Esophagus mucosa (tissue), 1 donor: ENCODE results near the gene SHLD2. TPM values are rescaled to one million over a fixed set of nuclear protein-coding genes. Genes with fewer than 3 reads are reported as not detected.
A peak's percentile ranks its signal among the peaks of the same experiment; 100 is the strongest.
"Not testable (repeated sequence)": the region's sequence is repeated elsewhere in the genome, so short reads cannot be mapped to it uniquely, and the experiment has no call there.

Experiments used
- ATAC-seq: fragments of 200-7000 bp; cut with Tn5 transposase; one replicate; pipeline ENCODE4 v1.9.1; 2020
- total RNA-seq: library from RNA; stranded (reverse); gene quantifications from one replicate; pipeline ENCODE4 v1.2.4, GENCODE V29; 2023
- donor health status: DM: yes; HTN: yes; CAD: no.

The SHLD2 gene
- 17.7 TPM for total RNA-seq

DNA sequence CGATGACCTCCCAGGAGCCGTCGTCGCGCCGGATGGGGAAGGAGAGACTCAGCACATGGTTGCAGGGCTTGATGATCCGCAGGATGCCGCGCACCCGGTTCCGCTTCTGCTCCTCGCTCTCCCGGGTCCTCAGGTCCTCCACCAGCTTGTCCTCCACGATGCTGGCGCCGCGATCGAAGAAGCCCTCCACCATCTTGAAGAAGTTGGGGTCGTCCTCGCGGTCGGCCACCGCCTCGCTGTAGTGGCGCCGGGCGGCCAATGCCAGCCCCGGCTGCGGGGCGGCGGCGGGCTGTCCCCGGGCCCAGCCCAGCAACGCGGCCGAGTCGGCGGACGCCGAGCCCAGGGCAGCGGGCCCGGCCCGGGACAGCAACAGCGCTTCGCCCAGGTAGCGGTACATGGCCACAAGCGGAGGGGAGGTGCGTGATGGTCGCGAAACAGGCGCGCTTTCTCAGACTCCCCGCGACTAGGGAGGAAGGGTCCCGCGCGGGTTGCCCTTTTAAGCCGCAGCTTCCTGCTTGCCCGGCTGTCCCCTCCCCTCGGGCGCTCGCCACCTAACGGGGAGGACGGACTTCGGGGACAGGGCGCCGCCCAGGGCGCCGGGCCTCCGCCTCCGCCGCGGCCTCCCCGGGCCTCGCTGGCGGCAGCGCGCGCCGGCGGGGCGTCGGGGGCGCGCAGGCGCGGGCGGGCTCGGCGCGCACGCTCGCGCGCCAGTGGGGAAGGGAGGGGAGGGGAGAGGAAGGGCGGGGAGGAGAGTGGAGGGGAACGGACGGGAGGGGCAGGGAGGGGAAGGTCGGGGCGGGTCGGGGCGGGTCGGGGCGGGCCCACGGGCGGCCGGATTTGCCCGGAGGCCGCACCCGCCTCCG lies at the start of gene SHLD2, which contains the start of gene GLUD1:
SHLD2 (plus strand) TSS at position 834 of the 863 bp plus-strand sequence. CDS start 56,149 bp downstream, outside the sequence.
GLUD1 (minus strand) TSS at position 471 of the 863 bp plus-strand sequence; CDS start at position 397, 74 bp downstream.
- peak; percentile 84 for ATAC-seq

DNA sequence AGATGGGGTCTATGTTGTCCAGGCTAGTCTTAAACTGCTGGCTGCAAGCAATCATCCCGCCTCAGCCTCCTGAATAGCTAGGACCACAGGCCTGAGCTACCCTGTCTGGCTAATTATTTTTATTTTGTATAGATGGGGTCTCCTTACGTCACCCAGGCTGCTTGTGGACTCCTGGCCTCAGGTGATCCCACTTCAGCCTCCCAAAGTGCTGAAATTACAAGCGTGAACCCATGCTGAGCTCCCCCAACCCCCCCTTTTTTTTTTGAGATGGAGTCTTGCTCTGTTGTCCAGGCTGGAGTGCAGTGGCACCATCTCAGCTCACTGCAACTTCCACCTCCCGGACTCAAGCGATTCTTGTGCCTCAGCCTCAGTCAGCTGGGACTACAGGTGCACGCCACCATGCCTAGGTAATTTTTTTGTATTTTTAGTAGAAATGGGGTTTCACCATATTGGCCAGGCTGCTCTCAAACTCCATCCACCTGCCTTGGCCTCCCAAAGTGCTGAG lies 49.5 kb upstream of the SHLD2 start:
- no peak for ATAC-seq

DNA sequence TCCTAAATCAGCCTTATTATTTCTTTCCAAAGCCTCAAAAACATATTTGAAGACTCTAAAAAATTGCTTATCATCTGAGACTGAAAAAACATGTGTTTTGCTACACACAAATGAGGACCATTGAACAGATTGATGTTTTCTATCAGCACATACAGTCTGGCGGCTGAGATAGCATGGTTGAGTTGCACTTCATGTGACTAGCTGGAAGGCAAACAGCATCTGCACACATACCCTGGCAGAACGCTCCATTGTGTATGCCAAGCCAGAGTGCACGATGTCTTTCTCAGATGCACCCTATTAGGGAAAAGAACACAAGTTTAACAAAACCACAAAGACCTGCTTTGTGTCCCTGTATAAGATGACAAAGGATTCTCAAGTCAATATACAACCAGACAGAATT lies 41.9 kb upstream of the SHLD2 start:
- ATAC-seq, result no peak

DNA sequence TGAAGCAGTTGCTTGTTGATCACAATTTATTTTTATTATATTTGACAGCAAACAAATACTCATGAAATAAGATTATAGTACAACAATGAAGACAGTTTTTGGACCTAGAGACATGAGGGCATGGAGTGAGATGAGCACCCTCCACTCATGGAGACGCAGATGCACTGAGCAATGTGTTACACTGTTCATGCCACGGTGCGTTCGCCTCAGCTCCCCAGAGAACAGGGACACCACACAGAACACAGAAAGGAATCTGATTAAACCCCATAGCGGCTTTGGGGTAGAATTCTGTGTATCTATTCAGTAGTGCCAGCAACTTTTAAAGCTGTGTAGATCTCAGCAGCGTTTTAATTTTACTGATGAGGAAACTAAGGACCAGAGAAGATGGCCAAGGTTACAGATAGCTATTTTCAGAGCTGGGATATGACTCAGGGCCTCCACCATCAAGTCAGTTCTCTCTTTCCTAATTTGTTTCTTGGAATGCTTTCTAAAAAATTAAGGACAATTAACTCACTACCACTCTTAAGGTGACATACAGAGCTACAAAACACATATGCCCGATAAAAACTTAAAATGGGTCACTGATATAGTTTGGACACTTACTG lies 41.3 kb upstream of the SHLD2 start:
- ATAC-seq, result no peak

- ATAC-seq, result peak; percentile 89
Measured at GRCh38 chr10:87054373-87055295, 40.4 kb upstream of the SHLD2 start.

DNA sequence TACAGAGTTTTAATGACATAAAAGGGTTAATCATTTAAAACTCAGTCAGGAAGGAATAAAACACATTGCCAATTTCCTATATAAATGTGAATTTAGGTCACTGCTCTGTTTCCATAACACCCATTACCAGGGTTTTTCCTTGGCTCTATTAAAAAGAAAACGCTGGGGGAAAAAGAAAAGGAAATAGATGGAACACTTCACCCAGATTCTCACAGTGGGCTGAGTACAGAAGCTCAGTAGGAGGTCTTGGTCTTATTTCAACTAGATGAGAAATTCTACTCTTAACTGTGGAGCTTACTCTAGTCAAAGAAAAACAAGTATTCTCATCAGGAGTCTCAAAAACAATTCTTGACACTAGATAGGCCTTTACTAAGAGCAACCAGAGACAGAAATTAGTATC lies 36.8 kb upstream of the SHLD2 start:
- ATAC-seq, result no peak

GRCh38 chr10:87059401-87059800 lies 35.6 kb upstream of the SHLD2 start:
- ATAC-seq, result no peak

DNA sequence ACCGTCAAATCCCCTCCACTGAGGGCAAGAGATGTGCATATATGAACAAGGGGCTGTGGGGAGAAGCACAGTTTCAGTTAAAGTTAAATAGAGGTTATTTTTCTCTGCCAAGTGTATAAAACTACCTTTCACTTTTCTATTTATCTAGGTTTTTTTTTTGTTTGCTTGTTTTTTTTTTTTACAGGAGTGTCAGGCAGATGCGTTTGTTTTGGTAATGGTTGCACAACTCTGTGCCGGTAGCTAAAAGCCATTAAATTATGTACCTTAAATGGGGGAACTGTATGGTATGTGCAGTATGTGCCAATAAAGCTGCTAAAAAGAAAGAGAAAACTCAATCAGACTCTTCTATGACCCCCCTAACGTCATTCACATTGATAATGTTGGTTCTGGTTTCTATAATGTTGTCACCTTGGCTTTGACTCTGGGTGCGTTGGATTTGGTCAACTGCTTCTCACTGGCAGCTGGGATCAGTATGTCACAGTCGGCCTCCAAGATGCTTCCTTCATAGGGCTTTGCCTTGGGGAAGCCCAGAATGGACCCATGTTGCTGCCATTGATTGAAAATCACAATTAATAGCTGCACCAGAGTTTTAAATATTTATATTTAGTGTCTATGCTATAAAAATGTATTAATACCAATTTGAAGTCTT lies 34.6 kb upstream of the SHLD2 start:
- no peak for ATAC-seq

DNA sequence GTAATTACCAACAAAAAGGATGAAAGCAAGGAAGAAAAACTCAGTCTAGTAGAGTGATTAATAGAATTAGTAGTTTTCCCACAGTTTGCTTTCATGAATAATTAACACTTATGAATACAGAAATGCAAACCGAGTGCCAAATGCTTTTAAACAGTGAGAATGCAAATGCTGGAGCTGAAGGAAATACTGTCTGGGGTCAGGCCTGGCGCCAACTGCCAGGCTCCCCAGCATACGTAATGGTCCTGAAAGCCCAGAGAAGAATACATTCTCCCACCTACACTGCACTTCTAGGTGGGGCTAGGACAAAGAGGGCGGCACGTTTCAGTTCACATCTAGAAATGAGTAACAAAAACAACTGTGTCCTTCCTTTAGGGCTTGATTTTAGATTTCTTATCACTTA lies 30.4 kb upstream of the SHLD2 start:
- ATAC-seq, result no peak

DNA sequence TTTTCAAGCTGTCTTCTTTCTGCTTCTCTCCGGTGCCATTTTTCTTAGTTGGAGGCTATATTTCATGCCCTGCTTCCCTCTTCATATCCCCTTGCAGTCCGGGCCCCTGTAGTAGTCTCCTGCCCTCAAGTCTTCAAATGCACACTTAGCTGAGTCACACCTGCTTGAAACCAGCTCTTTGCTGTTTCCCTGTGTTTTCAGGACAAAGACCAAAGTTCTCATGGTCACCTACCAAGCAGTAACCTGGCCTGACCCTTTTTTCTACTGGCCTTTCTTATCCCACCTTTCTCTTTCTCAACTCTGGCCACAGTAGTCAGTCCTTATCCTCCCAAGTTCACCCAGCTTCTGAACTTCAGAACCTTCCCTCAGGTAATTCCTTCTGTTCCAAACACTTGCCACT lies 28.8 kb upstream of the SHLD2 start:
- no peak for ATAC-seq

DNA sequence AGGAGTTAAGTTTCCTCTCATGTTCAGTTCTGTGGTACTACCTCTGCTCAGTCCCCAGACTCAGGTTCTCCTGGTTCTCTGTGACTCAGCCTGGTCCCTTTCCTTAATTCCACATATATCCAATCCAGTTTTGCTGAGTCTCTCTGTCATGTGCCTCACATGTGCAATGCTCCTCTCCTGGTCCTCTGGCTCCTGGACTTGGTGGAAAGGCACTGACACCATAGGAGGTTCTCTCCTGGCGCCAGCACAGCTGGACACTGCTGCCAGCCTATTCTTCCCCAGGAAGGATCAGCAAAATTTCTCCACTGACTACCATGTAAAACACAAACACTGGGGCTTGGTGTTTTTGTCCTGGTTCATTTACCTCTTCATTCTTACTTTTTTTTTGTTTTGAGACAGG lies 28.1 kb upstream of the SHLD2 start:
- ATAC-seq, result no peak

- no peak for ATAC-seq
Measured at GRCh38 chr10:87068281-87068680, 26.7 kb upstream of the SHLD2 start.

GRCh38 chr10:87072449-87072848 lies 22.6 kb upstream of the SHLD2 start:
- no peak for ATAC-seq

DNA sequence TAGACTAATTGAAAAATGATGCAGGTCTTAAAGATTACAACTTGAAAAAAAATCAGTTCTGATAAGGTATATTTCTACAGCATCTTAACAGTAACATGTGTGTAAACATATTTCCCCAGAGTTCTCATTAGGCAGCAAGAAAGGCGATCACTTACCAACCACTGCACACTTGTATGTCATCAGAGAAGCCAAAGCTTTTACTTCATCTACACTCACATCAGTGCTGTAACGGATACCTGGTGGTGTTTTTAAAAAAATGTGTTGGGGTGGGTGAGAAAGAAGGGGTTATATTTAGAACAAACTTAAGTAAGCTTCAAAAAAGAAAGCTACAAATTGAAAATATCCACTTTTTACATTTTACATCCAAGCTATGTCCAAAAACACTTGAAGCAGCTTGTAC lies 18.6 kb upstream of the SHLD2 start:
- not testable (repeated sequence) for ATAC-seq

DNA sequence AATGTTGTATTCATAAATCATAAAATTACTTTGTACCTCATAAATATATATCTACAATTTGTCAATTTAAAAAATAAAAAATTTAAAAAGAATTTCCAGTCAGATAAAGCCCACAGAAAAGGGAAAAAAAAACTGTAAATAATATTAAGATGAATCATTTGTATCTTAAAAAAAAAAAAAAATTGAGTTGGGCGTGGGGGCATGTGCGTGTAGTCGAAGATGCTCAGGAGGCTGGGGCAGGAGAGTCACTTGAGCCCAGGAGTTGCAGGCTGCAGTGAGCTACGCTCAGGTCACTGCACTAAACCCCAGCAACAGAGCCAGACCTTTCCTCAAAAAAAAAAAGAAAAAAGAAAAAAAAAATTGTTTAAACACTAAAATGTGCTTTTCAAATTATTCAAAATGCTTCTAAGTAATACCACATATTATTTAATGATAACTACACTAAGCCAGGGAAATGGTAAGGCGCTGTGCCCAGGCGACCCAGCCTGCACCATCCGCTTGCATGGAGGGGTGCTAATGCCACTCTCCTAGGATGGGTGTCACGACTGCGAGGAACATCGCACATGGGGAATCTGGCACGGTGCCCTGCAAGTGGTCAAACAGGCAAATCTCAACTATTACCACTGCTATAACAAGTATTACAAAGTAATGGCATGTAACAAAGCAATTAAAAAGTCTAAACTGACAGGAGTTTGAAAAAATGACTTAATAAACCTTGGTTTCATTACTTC lies 15.7 kb upstream of the SHLD2 start:
- no peak for ATAC-seq

DNA sequence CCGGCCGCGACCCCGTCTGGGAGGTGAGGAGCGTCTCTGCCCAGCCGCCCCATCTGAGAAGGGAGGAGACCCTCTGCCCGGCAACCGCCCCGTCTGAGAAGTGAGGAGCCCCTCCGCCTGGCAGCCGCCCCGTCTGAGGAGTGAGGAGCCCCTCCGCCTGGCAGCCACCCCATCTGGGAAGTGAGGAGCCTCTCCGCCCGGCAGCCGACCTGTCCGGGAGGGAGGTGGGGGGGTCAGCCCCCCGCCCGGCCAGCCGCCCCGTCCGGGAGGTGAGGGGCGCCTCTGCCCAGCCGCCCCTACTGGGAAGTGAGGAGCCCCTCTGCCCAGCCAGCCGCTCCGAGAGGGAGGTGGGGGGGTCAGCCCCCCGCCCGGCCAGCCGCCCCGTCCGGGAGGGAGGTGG lies 14.4 kb upstream of the SHLD2 start:
- ATAC-seq, result not testable (repeated sequence)

GRCh38 chr10:87081574-87081973 lies 13.4 kb upstream of the SHLD2 start:
- not testable (repeated sequence) for ATAC-seq

DNA sequence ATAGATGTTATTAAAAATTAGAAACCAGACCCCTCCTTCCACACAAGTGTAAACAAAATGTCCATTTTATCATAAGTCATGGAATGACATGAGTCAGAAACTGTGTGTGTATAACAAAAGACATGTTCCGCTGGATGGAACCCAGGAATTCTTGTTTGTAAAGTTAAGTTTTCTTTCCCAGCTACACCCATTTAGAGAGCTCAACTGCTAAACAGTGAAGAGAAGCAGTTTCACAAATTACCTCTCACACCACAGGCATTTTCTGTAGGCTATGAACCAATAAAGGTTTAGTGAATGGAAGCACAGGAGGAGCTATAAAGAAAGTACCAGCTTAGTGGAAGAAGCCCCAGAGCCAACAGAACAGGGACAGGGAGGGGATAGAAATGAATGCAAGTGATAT lies 12.8 kb upstream of the SHLD2 start:
- ATAC-seq, result peak; percentile 93

DNA sequence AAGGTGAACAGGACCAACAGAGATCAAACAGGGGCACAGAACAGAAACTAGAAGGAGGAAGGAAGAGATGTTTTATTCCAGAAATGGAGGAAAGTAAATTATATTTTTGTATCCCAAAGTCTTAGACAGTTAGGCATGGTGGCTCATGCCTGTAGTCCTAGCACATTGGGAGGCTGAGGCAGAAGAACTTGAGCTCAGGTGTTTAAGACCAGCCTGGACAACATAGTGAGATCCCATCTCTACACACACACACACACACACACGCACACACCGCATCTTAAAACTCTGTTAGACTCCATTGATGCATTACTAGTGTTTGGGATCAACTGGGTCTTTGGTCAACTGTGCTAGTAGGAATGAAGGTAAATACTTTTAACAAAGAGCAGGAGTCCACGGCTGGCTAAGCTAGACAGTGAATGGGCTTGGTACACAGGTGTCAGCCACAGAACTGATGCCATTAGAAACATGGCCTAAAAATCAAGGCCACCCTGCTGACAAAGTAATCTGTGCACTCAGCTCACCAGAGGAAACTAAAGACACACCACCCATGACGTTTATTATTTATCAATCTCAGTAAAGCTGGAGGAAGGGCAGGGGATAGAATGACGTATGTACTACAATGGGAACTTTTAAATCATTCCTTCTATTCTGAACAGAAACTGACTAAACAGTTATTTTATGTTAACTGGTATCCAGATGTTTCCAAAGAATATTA lies 11.3 kb upstream of the SHLD2 start:
- ATAC-seq, result peak; percentile 26

DNA sequence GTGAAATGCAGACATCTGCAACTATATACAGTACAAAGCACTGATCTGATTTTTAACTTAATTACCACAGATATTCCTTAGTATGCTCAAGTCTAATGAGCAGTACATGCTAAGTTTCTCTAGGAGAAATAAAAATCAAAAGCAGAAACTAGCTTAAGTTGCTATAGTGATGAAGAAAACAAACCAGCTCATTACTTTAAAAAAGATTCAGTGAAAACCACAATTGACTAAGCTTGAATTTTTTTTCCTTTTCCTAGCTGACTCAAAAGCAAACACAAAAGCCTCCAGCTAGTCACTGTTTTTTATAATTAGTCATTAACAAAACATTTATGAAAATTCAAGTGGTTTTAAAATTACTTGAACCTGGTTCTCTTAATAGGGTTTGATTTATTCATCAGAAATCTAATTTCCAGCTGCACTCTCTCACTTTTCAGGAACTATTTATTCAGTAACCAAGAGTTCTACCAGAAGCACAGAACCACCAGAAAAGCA lies 10.7 kb upstream of the SHLD2 start:
- peak; percentile 21 for ATAC-seq

DNA sequence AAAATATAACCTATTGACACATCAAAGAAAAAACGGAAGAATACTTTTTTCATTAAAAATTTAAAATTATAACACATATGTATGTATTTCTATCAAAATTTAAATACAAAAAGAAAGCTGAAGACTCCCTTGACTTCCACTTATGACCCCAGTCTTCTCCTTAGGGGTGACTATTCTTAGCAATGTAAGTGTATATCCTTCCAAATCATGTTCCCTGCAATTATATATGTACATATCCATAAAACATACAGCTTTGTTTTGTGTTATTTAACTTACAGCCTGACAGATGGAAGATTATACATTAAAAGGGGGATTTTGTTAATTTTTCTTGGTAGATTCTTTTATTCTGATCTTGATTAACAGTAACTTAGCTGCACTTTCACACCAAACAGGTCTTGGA lies 9.5 kb upstream of the SHLD2 start:
- no peak for ATAC-seq
